CD4-positive, alpha-beta T cell treated with Interleukin-1 beta for 1 hour (primary cell): ENCODE measurements around the gene ESR1.

Experiments used
- DNase-seq, 2 donors: peaks; one replicate each; pipeline ENCODE4 v3.0.0-alpha.2; 2020 to 2022

Gene ESR1

DNA sequence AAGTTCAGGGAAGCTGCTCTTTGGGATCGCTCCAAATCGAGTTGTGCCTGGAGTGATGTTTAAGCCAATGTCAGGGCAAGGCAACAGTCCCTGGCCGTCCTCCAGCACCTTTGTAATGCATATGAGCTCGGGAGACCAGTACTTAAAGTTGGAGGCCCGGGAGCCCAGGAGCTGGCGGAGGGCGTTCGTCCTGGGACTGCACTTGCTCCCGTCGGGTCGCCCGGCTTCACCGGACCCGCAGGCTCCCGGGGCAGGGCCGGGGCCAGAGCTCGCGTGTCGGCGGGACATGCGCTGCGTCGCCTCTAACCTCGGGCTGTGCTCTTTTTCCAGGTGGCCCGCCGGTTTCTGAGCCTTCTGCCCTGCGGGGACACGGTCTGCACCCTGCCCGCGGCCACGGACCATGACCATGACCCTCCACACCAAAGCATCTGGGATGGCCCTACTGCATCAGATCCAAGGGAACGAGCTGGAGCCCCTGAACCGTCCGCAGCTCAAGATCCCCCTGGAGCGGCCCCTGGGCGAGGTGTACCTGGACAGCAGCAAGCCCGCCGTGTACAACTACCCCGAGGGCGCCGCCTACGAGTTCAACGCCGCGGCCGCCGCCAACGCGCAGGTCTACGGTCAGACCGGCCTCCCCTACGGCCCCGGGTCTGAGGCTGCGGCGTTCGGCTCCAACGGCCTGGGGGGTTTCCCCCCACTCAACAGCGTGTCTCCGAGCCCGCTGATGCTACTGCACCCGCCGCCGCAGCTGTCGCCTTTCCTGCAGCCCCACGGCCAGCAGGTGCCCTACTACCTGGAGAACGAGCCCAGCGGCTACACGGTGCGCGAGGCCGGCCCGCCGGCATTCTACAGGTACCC lies at the start of gene ESR1:
TSS of gene ESR1 (plus strand) at position 170 of the 858 bp plus-strand sequence. CDS start at position 401, 231 bp downstream.
- DNase-seq: no peak

DNA sequence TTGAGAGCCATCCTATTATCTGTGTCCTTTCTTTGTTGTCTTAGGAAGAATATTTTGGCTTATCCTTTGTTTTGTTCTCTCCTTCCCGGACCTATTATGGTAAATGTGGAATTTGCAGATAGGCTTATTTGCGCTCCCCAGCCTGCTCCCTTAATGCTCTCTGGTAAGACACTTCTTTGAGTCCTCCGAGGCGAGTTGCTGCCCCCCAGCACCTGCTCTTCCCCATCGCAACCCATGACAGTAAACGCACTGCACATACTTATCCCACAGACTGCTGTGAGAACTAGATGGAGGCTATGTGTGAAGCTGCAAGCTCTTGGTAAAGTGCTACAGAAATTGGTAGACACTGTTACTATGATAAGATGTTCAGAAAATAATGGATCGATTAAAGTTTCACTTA lies 47.0 kb upstream of the ESR1 start:
- no peak for DNase-seq

DNA sequence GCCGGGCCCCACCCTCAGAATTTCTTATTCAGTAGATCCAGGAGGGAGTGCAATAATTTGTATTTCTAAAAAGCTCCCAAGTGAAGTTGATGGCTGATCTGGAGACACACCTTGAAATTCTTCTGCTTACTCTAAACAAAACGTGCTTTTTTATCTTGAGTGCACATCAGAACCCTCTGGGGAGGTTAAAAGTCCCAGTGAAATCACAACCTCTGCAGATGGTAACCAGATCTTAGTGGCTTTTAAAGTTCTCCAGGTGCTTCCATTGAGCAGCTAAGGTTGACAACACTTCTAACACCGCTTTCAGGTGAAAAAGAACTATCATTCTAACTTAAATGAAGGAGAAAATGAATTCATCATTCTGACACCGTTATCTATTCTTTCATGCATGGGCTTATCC lies 45.6 kb upstream of the ESR1 start:
- no peak for DNase-seq

DNA sequence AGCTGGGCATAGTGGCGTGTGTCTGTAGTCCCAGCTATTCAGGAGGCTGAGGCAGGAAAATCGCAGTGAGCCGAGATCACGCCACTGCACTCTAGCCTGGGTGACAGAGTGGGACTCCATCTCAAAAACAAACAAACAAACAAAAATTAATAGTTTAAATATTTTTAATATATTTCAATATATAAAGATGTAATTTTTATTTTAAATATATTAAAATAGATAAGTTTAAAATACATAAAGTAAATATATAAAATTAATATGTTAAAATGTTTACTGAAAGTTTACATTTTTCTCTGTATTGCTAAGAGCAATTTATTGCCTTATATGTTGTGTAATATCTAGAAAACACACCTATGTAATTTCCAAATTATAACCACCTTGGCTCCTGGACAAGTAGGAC lies 44.7 kb upstream of the ESR1 start:
- DNase-seq: no peak

- no peak for DNase-seq
Measured at GRCh38 chr6:151763303-151763702, 44.2 kb upstream of the ESR1 start.

- DNase-seq: peak; percentile 8 to 25
Measured at GRCh38 chr6:151763938-151764680, 43.4 kb upstream of the ESR1 start.

- peak; percentile 10 to 56 for DNase-seq
Measured at GRCh38 chr6:151765444-151765886, 42.0 kb upstream of the ESR1 start.

DNA sequence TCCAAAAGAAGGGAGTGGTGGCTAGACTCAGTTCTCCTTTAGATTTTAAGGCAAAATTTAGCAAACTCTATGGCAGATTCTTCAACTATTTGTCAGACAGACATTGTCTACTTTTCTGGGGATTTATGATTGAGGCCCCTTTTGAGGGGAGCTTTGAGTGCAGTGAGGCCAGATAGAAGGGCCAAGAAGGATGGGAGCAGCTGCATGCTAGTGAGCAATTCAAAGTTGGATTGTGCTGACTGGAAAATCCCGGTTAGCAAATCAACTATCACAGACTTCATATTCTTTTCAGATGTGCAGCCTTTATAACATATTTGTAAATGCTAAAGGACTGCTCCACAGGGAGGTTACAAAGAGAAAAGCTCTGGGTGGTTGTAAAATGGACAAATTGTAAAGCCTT lies 35.0 kb upstream of the ESR1 start:
- DNase-seq: no peak

DNA sequence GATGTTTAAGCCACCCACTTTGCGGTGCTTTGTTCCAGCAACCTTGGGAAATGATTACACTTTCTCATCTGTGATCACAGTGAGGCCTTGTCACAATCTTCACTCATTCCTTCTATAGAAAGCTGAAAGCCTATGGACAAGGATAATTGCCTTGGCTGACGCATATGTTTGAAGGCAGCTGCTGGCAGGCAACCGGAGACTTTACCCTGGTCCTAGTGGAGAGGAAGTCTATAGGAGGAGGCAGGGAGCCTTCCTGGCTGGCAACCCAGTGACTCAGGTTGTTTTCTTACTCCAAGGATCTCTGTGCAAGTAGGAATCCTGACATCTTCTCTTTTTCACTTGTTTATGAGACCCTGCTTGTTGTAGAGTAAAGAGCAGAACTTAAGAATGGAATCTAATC lies 34.1 kb upstream of the ESR1 start:
- no peak for DNase-seq

DNA sequence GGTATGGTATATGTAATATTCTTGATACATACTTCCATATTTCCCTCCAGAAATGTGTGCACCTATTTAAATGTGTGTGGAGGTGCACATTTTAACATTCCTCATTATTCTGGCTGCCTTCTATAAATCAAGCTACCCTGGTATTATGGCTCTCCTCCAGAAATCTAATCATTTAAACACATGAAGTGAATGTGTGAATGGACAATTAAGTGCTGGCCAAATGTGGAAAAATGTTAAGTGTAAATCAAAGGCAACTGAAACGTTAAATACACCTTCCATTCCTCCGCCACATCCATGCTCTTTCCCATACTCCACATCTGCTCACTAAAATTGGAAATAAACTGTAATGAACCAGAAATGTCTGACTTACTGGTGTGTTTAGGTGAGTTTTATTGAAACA lies 24.9 kb upstream of the ESR1 start:
- no peak for DNase-seq

GRCh38 chr6:151783692-151784091 lies 23.8 kb upstream of the ESR1 start:
- DNase-seq: no peak

- no peak for DNase-seq
Measured at GRCh38 chr6:151784441-151785214, 22.9 kb upstream of the ESR1 start.

DNA sequence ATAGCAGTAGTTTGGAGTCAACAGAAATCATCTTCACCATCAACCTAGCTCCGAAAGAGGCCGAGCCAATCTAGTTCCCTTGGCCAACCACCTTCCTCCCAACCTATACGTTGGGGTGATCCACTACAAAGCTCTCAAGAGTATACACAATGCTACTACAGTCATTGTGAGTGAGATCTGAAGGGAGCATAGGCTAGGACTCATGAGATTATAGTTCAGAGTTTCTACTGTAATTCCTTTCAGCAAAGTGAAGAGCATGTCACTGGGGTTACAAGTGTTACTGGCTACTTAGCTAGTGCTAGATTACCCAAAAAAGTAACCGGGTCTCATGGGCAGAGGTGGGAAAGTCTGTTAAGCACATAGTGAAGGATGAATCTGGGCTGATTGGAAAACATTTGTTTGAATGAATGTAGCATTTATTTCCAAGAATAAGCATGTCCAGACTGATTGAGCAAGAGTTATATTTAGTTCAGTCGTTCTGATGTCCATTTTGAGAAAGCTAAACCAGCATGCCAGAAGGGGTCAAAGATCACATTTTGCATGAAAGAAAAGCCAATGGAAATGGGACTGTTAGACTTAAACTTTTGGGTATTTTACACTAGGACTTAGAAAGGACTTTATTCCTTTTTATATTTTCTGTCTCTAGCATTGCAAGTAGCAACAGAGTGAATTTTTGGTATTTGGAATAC lies 10.5 kb upstream of the ESR1 start:
- DNase-seq: no peak

DNA sequence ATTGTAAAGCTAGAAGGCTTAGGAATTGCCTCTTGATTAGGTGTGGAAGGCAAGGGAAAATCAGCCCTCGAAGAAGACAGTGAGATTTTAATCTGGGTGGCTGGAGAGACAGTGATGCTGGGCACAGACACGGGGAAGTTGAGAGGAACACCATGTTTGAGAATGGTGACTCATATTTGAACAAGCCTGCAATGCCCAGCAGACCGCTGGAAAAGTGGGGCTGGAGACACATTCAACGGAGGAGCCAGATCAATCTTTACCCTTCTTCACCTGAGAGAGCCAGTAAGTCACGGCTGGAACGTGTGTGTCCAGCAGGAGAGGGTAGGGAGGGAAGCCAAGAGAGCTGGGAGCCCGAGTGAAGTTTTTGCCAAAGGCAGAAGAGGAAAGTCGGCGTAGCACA lies 3.7 kb upstream of the ESR1 start:
- no peak for DNase-seq

DNA sequence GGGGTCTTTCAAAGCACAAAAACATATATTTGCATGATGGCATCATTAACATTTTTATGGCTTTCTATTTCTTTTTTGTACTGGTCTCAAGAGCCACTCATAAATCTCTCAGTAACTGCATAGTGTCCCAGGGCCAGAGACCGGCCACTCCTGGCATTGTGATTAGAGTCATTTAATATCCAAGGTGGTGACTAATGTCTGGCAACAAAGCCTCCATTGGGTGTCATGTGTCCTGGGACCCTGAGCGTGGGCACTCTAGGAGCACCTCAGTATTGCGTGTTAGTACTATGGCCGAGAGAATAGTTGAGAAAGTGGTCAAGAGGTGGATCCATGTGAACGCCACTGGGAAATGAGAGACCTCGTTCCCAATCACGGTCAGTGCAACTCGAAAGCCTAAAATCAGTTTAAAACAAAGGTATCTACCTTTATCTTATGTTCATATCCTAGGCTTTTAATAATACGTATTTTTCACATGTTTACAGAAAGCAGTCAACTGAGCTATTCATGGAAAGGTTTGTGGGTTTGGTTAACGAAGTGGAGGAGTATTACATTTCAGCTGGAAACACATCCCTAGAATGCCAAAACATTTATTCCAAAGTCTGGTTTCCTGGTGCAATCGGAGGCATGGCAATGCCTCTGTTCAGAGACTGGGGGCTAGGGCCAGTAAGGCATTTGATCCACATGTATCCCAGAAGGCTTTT lies 2.7 kb upstream of the ESR1 start:
- no peak for DNase-seq

- DNase-seq: no peak
Measured at GRCh38 chr6:151805286-151805840, 2.1 kb upstream of the ESR1 start.

DNA sequence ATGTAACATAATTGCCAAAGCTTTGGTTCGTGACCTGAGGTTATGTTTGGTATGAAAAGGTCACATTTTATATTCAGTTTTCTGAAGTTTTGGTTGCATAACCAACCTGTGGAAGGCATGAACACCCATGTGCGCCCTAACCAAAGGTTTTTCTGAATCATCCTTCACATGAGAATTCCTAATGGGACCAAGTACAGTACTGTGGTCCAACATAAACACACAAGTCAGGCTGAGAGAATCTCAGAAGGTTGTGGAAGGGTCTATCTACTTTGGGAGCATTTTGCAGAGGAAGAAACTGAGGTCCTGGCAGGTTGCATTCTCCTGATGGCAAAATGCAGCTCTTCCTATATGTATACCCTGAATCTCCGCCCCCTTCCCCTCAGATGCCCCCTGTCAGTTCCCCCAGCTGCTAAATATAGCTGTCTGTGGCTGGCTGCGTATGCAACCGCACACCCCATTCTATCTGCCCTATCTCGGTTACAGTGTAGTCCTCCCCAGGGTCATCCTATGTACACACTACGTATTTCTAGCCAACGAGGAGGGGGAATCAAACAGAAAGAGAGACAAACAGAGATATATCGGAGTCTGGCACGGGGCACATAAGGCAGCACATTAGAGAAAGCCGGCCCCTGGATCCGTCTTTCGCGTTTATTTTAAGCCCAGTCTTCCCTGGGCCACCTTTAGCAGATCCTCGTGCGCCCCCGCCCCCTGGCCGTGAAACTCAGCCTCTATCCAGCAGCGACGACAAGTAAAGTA lies 547 bp upstream of the ESR1 start:
- no peak for DNase-seq

- DNase-seq: no peak
Measured at GRCh38 chr6:151808371-151809241, 1.1 kb downstream of the ESR1 start.

DNA sequence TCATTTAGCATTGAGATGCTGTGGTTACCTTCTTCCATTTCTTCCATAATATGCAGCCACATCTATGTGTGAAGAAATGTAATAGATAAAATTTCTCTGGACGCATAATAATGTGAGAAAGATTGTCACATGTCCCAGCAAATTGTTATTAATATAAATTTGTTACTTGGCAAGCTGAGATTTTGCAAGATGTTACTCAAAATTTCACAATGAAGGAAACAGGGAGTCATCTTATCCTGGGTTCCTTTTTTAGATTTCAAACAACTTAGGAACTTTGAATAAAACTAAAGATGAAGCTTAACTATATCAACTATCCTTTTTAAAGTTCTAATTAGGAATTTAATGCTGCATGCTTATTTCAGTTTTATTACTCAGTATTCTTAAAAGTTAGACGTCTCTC lies 3.6 kb downstream of the ESR1 start:
- DNase-seq: no peak

DNA sequence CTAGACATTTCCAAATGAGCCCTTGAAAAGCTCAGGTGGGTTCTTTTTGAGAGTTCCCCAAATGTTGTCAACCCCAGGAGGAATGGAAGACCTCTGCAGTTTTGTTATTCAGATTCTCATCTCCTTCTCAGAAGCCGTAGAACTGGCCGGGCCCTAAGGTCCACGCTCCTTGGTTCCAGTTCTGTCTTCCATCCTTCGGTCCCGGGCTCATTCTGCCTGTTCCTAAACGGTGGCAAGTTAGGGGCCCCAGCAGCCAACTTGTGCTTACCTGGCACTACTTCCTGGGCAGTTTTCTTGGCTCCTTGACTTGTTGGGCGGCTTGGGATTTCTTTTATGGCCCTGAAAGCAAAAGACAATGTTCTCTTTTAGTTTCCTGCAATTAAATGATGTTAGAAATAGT lies 6.4 kb downstream of the ESR1 start:
- DNase-seq: no peak
